ENCODE results near the gene ZNF597.
A peak's percentile ranks its signal among the peaks of the same experiment; 100 is the strongest.

Gene ZNF597

GRCh38 chr16:3400779-3401688, 42.3 kb downstream of the ZNF597 start, which contains the start of the genes ZNF174 and ZSCAN32:
Gene ZNF174, plus strand, starts transcription at chr16:3401215. Its CDS starts 790 bp downstream, at chr16:3402005.
Gene ZSCAN32, minus strand, starts transcription at chr16:3401004. Its CDS starts 3,447 bp downstream, at chr16:3397557.
- no peak for TF ChIP-seq CTCF (IDR thresholded peaks at IDR 0.05; ENCODE audit: borderline replicate concordance, insufficient read depth, low read depth, low read length)

GRCh38 chr16:3400446-3400778, 42.9 kb downstream of the ZNF597 start:
- peak overlapping the region; percentile 96 for H3K4me3 ChIP-seq (ENCODE audit: low read depth, low read length)
- TF ChIP-seq CTCF (IDR thresholded peaks at IDR 0.05; ENCODE audit: borderline replicate concordance, insufficient read depth, low read depth, low read length), result no peak

More at GRCh38 chr16:3400779-3401688, 42.3 kb downstream of the ZNF597 start, which contains the start of the genes ZNF174 and ZSCAN32:
- peak within 1 kb of the TSS; percentile 96 for H3K4me3 ChIP-seq (ENCODE audit: low read depth, low read length)

GRCh38 chr16:3389663-3390338, 53.5 kb downstream of the ZNF597 start:
- no peak overlapping the region for H3K4me3 ChIP-seq (ENCODE audit: low read depth, low read length)
- no peak for TF ChIP-seq CTCF (IDR thresholded peaks at IDR 0.05; ENCODE audit: borderline replicate concordance, insufficient read depth, low read depth, low read length)

- no peak overlapping the region for H3K4me3 ChIP-seq (ENCODE audit: low read depth, low read length)
- no peak for TF ChIP-seq CTCF (IDR thresholded peaks at IDR 0.05; ENCODE audit: borderline replicate concordance, insufficient read depth, low read depth, low read length)
These were observed 55.0 kb downstream of the ZNF597 start for GRCh38 chr16:3388325-3388724.

- H3K4me3 ChIP-seq (ENCODE audit: low read depth, low read length), result no peak overlapping the region
These were observed 60.3 kb downstream of the ZNF597 start for GRCh38 chr16:3383045-3383448.

More at GRCh38 chr16:3383045-3383448, 60.3 kb downstream of the ZNF597 start:
- TF ChIP-seq CTCF (IDR thresholded peaks at IDR 0.05; ENCODE audit: borderline replicate concordance, insufficient read depth, low read depth, low read length), result no peak
